ENCODE data around the gene OR14C36.

DNA sequence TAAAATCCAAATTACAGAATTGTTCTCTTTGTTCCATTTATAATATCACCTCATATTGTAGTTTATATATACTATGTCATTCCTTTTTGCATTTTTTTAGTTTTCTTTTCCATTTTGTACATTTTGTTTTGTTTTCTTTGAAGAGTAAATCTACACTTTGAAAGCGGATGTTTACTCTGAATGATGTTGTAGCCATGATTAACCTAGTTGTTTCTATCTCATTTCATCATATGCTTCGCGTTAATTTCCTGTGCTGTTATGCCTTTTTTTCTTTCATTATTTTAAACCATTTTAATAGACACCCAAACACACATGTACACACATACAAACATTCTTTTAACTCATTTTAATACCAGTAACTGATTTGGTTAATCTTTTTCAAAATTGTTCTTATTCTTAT, 32.3 kb downstream of the OR14C36 start:
- TF ChIP-seq, protein P1, sequence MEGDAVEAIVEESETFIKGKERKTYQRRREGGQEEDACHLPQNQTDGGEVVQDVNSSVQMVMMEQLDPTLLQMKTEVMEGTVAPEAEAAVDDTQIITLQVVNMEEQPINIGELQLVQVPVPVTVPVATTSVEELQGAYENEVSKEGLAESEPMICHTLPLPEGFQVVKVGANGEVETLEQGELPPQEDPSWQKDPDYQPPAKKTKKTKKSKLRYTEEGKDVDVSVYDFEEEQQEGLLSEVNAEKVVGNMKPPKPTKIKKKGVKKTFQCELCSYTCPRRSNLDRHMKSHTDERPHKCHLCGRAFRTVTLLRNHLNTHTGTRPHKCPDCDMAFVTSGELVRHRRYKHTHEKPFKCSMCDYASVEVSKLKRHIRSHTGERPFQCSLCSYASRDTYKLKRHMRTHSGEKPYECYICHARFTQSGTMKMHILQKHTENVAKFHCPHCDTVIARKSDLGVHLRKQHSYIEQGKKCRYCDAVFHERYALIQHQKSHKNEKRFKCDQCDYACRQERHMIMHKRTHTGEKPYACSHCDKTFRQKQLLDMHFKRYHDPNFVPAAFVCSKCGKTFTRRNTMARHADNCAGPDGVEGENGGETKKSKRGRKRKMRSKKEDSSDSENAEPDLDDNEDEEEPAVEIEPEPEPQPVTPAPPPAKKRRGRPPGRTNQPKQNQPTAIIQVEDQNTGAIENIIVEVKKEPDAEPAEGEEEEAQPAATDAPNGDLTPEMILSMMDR (optimal IDR thresholded peaks at IDR 0.05 in 1 of 3, IDR thresholded peaks at IDR 0.05 in 1 of 3, conservative IDR thresholded peaks at IDR 0.05 in 1 of 3; ENCODE audit: extremely low read depth in 1 of 3, insufficient read depth in 2 of 3, low read length in 3 of 3), result no peak
- no peak for TF ChIP-seq EZH2 (IDR thresholded peaks at IDR 0.05; ENCODE audit: low read length)
